Fibroblast of mammary gland (primary cell): Measurements from ENCODE around the gene MOB1B.

Experiments
- DNase-seq: peaks from one replicate; pipeline ENCODE4 v3.0.0-alpha.2; 2010; ENCODE audit warnings: low read depth
- H3K4me3 ChIP-seq: 2 replicates; pipeline ENCODE4 v1.5.1; 2011; ENCODE audit warnings: low read depth, mild to moderate bottlenecking, low read length, moderate library complexity; ENCODE audit not compliant: control insufficient read depth
- TF ChIP-seq, protein P1 (sequence below): conservative IDR thresholded peaks from 2 replicates; pipeline ENCODE4 v1.5.1; 2011; ENCODE audit warnings: low read depth, low read length, inconsistent platforms; ENCODE audit not compliant: control insufficient read depth, insufficient read depth

MOB1B gene

DNA sequence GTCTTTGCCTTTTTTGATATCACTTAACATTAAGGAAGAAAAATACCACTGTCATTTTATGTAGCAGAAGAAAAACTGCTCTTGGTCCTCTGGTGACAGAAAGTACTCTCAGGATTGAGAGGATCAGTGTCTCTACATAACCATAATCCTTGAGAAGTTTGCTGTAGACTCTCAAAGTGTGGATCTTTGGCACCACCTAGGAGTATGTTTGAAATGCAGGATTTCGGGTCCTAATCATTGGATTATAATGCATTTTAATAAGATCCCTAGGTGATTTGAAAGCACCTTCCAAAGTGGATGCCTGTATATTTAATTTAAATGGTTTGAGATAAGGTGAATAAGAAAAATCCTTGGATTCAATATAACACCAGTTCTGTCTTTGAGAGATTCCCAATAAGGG is 23.2 kb downstream of the MOB1B start:
- TF ChIP-seq, protein P1, sequence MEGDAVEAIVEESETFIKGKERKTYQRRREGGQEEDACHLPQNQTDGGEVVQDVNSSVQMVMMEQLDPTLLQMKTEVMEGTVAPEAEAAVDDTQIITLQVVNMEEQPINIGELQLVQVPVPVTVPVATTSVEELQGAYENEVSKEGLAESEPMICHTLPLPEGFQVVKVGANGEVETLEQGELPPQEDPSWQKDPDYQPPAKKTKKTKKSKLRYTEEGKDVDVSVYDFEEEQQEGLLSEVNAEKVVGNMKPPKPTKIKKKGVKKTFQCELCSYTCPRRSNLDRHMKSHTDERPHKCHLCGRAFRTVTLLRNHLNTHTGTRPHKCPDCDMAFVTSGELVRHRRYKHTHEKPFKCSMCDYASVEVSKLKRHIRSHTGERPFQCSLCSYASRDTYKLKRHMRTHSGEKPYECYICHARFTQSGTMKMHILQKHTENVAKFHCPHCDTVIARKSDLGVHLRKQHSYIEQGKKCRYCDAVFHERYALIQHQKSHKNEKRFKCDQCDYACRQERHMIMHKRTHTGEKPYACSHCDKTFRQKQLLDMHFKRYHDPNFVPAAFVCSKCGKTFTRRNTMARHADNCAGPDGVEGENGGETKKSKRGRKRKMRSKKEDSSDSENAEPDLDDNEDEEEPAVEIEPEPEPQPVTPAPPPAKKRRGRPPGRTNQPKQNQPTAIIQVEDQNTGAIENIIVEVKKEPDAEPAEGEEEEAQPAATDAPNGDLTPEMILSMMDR = no peak
- H3K4me3 ChIP-seq = no peak overlapping the region
- no peak for DNase-seq

DNA sequence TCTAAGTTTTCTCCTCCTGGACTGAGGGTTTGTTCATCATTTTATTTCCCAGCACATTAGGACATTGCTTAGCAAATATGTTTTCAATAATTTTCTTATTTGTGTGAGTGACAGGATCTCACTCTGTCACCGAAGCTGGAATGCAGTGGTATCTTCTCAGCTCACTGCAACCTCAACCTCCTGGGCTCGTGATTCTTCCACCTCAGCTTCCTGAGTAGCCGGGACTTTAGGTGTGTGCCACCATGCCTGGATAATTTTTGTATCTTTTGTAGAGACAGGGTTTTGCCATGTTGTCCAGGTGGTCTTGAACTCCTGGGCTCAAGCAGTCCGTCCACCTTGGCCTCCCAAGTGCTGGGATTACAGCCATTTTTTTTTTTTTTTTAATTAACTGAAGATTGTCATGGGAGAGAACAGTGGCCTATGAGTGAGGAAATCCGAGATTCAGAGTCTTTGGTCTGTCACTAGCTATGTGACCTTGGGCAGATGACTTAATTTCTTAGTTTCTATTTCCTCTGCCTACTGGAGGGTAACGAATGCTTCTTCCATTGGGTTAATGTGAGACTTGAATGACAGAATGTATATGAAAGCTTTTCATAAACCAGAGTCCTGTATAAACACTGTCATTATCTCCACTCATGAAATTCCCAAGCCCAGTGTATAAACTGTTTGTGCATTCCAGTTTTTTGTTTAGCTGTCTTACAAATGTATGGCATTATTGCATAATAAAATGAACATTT is 23.9 kb downstream of the MOB1B start:
- H3K4me3 ChIP-seq = no peak overlapping the region
- TF ChIP-seq, protein P1 = no peak
- DNase-seq = no peak

DNA sequence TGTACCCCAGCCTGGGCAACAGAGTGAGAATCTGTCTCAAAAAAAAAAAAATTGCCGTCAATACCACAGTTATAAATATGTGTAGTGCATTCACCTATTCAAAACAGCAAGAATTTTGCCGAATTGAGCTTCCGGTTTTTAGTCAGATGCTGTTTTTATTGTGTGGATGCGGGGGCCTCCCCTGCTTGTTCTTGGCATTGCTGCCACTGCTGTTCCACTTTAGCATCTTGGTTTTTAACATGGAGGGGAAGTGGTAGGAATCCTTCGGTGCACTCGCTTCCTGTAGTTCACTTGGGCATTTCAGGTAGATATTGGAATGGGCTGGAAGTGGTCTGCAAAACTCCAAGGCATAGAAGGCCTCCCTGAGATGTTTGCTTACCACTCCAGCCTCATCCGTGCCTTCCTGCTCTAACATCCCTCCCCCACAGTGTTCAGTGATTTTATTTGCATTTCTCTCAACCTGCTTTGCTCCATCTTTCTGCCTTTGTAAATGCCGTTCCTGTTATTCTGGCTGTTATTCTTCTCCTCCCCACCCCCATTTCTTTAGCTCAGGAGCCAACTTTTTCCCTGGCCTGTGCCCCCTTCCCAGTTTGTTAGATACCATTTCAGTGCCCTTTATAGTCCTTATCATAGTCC is 25.5 kb downstream of the MOB1B start:
- no peak for DNase-seq
- H3K4me3 ChIP-seq = no peak overlapping the region
- TF ChIP-seq, protein P1 = no peak

DNA sequence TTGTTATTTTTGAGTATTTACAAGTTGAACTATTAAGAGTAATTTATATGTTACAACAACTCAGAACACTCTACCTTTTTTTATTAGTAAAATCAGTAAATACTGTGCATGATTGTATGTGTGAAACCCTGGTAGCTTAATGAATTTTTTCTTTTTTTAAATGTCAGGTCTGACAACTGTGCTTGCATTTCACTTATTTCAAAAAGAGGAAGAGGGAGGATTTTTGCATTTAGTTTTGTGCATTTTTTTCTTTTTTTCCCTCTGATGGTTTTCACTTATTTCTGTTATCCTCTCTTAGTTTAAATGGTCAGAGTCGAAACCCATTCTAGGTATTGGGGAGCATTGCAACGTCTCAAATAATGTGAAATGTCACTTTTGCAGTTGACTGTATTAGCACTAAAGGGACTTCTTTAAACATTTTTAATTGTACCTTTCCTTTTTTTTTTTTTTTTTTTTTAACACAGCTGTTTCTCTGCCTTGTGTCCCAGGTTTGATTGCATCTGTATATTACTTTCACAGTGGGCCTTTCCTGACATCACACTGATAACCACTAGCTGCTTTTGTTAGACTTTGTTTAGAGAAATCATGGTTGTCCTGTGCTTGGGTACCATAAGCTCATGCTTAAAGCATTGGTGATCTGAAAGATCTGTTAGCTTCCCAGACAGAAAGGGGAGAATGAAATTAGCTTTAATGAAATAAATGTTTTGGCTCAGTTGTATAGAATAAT is 28.5 kb downstream of the MOB1B start:
- DNase-seq = no peak
- TF ChIP-seq, protein P1 = no peak
- no peak overlapping the region for H3K4me3 ChIP-seq

DNA sequence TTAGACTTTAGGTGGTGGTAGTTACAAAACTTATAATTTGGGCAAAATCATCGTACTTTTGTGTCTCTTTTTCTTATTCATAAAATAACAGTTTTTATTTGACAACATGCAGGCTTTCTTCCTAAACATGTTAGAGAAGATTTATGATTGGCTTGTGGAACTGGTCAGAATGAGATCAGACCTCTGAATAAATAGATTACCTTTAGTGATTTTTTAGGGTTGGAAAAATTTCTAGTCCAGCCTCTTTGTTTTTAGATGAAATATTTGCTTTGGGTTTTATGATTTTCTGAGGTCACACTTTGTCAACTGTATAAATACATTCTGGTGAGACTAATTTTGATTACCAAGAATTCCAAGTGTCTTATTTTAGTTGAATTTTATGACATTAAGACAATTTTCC is 29.2 kb downstream of the MOB1B start:
- TF ChIP-seq, protein P1 = no peak
- DNase-seq = no peak
- H3K4me3 ChIP-seq = no peak overlapping the region

DNA sequence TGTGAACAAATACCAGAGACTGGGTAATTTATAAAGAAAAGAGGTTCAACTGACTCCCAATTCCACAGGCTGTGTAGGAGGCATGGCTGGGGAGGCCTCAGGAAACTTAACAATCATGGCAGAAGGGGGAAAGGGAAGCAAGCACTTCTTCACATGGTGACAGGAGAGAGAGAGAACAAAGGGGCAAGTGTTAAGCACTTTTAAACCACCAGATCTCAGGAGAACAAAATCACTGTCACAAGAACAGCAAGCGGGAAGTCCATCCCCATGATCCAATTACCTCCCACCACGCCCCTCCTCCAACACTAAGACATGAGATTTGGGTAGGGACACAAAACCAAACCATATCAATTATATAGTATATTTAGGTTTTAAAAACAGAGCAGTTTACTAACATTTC is 30.8 kb downstream of the MOB1B start:
- no peak overlapping the region for H3K4me3 ChIP-seq
- TF ChIP-seq, protein P1 = no peak
- no peak for DNase-seq
